ENCODE measurements around the gene SPATA3.

GRCh38 chr2:231041061-231041689 is 45.3 kb downstream of the SPATA3 start:
- TF ChIP-seq ZNF740 (CRISPR knock-in tag; IDR thresholded peaks at IDR 0.05), result no peak
- TF ChIP-seq ELF4 (CRISPR knock-in tag; IDR thresholded peaks at IDR 0.05; ENCODE audit: borderline replicate concordance), result no peak
- TF ChIP-seq RAD21 (CRISPR knock-in tag; IDR thresholded peaks at IDR 0.05), result no peak
- no peak for TF ChIP-seq ZNF468 (CRISPR knock-in tag; IDR thresholded peaks at IDR 0.05)
- no peak for TF ChIP-seq EP300 (IDR thresholded peaks at IDR 0.05; ENCODE audit: low read depth in 2 of 2, low read length in 2 of 2)
- TF ChIP-seq EP300 (CRISPR knock-in tag; IDR thresholded peaks at IDR 0.05; ENCODE audit: borderline replicate concordance), result no peak
- no peak for TF ChIP-seq CTCF (CRISPR knock-in tag; IDR thresholded peaks at IDR 0.05)
- no peak for TF ChIP-seq MLX (CRISPR knock-in tag; IDR thresholded peaks at IDR 0.05)
- TF ChIP-seq ZMAT5 (CRISPR knock-in tag; IDR thresholded peaks at IDR 0.05; ENCODE audit: borderline replicate concordance, low read depth), result no peak
- TF ChIP-seq REST (IDR thresholded peaks at IDR 0.05; ENCODE audit: borderline replicate concordance in 1 of 2, low read depth in 1 of 2, low read length in 2 of 2), result no peak
- peak; percentile 40; the same call in 1 of the 2 replicates for TF ChIP-seq POLR2AphosphoS5 (IDR thresholded peaks at IDR 0.05; ENCODE audit: low read depth, low read length)
- no peak for TF ChIP-seq FOXJ3 (CRISPR knock-in tag; IDR thresholded peaks at IDR 0.05; ENCODE audit: borderline replicate concordance)
